Inflammatory macrophage treated with lipopolysaccharide for 1 hour (primary cell): Measurements from ENCODE around the gene PAPLN.
A peak's percentile ranks its signal among the peaks of the same experiment; 100 is the strongest.

ENCODE experiments used
- DNase-seq, 2 donors: peaks; one replicate each; pipeline ENCODE4 v3.0.0-alpha.2; 2020 to 2022

Gene PAPLN

GRCh38 chr14:73248108-73248868 lies 11.0 kb downstream of the PAPLN start:
- peak; percentile 52 to 82 for DNase-seq

GRCh38 chr14:73249108-73249507 lies 11.8 kb downstream of the PAPLN start:
- no peak for DNase-seq

GRCh38 chr14:73249564-73250316 lies 12.4 kb downstream of the PAPLN start:
- DNase-seq, result no peak

DNA sequence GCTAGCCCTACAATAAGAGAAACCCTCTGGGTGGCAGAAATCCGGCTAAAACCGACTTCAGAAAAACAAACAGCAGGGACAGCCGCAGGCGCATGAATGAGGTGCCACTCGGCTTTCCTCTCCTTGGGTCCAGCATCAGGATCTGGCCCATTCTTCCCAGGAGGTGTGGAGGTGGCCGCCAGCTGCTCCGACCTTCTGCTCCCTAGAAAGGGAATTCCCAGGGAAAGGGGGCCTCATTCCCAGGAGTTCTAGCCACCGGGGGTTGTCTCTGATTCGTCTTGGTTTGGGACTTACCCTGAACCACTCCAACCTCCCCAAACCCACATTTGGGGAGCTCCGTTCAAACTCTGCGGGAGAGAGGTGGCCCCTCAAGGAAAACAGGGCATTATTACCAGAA lies 13.0 kb downstream of the PAPLN start:
- DNase-seq, result no peak

- no peak for DNase-seq
These were observed 13.6 kb downstream of the PAPLN start for GRCh38 chr14:73250781-73251500.

- DNase-seq, result no peak
These were observed 14.4 kb downstream of the PAPLN start for GRCh38 chr14:73251516-73252215.

- DNase-seq, result no peak
These were observed 15.4 kb downstream of the PAPLN start for GRCh38 chr14:73252491-73253322.

- DNase-seq, result no peak
These were observed 16.0 kb downstream of the PAPLN start for GRCh38 chr14:73253323-73253610.

DNA sequence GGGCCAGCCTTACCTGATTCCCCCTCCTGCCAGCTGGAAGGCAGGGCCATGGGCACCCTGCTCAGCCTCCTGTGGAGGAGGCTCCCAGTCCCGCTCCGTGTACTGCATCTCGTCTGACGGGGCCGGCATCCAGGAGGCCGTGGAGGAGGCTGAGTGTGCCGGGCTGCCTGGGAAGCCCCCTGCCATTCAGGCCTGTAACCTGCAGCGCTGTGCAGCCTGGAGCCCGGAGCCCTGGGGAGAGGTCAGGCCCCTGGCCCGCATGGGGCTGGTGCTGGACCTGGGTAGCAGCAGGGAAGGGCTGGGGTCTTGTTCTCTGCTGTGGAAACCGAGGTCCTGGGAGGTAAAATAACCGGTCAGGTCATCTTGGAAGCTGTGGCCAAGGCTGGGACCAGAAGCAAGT lies 16.4 kb downstream of the PAPLN start:
- DNase-seq, result no peak

GRCh38 chr14:73254247-73255004 lies 17.1 kb downstream of the PAPLN start:
- no peak for DNase-seq

DNA sequence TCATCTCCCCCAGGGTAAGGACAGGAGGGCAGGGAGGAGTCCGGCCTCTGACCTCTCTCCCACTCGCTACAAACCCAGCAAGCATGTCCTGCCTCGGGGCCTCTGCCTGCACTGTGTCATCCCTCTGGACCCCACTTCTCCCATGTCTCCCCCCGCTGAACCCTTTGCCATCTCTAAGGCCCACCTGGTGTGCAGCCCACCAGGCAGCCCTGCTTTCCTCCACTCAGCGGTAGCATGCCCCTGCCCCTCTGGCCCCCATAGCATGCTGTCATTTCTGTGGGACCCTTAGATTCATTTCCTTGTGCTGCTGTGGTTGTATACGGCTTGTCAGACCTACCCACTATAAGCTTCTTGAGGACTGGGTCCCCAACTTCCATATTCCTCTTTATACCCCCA lies 17.7 kb downstream of the PAPLN start:
- no peak for DNase-seq

DNA sequence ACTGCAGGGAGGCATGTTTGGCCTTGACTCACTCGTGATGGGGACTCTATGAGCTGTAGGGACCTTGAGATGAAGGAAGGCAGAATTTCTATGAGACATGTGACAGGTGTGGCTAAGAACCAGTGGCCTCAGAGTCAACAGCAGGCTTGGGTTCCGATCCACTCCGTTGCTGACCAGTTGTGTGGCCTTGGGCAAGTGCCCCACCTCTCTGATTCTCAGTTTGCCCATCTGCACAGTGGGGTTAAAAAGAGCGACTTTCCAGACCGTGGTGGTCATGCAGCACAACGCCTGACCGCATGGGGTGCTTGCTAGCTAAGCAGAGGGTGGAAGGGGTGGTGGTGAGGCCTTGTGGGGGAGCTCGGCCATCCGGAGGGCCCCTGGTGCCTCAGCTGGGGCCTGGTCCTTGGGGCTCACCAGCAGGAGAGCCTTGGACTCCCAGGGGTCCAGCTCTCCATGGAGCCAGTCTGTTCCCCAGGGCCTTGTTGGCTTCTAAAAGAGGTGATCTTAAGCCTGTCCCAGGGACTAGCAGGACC lies 18.5 kb downstream of the PAPLN start:
- DNase-seq, result no peak

GRCh38 chr14:73258076-73258475 lies 20.8 kb downstream of the PAPLN start:
- no peak for DNase-seq

- no peak for DNase-seq
These were observed 21.7 kb downstream of the PAPLN start for GRCh38 chr14:73258845-73259611.

DNA sequence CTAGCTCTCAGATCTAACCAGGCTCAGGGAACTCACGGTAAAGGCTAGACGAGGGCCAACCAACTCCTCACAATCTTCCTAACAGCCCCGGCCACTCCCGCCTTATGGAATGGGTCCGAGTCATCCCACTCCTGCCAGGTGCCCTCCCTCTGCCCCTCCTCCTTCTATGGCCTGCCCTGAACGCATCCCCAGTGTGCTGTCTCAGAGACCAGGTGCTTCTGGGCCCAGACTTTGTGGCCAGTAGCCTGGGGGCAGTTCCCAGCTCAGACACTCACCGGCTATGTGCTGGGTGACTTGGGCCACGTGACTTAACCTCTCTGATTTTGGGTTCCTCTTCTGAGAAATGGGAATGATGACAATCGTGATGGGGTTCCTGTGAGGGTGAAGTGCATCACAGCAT lies 22.5 kb downstream of the PAPLN start:
- no peak for DNase-seq

GRCh38 chr14:73260574-73260973 lies 23.3 kb downstream of the PAPLN start:
- no peak for DNase-seq

DNA sequence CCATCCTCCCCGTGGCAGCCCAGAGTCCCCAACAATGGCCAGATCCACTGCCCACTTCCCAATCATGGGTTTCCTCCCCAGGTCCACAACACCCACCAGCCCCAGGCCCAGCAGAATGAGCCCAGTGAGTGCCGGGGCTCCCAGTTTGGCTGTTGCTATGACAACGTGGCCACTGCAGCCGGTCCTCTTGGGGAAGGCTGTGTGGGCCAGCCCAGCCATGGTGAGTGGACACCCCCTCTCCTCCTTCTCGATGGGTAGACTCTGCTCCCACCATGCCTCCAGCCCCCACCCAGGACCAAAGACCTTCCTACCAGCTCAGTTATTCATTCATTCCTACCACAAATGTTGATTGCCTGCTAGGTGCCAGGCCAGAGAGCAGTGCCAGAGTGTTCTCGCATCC lies 23.8 kb downstream of the PAPLN start:
- DNase-seq, result no peak

DNA sequence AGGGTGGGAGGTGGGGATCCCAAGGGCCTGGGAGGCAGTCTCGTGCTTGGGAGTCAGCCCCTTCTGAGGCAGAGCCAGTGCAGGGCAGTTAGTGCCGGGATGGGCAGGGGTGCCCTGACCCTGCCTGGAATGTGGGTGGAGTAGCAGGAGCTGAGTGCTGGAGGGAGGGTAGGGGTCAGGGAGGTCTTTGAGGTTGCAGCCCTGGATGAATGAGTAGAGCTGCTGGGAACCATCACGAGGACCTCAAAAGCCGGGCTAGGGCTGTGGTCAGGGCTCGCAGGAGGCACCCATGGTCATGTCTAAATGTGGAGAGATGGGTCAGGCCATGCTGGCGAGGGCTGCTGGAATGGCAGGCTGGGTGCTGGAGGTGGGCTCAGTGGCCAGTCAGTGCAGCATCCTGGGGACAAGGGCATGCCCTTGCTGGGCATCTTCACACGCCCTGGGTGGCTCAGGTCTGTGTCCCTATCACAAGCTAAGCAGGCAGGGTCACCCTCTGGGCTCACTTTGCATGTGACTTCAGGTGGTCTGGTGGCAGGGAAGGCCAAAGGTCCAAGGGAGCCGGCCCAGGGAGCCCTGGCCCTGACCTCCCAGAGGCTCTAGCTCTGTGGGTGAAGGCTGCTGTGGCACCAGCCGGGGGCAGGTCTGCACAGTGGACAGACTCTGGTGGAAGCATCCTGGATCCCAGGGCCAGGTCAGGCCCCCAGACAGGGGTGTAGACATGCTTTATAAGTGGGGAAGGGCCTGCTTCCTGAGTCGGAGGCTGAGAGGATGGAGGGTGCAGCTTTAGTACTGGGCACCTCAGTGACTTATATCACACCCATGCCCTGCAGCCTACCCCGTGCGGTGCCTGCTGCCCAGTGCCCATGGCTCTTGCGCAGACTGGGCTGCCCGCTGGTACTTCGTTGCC lies 24.5 kb downstream of the PAPLN start:
- no peak for DNase-seq

DNA sequence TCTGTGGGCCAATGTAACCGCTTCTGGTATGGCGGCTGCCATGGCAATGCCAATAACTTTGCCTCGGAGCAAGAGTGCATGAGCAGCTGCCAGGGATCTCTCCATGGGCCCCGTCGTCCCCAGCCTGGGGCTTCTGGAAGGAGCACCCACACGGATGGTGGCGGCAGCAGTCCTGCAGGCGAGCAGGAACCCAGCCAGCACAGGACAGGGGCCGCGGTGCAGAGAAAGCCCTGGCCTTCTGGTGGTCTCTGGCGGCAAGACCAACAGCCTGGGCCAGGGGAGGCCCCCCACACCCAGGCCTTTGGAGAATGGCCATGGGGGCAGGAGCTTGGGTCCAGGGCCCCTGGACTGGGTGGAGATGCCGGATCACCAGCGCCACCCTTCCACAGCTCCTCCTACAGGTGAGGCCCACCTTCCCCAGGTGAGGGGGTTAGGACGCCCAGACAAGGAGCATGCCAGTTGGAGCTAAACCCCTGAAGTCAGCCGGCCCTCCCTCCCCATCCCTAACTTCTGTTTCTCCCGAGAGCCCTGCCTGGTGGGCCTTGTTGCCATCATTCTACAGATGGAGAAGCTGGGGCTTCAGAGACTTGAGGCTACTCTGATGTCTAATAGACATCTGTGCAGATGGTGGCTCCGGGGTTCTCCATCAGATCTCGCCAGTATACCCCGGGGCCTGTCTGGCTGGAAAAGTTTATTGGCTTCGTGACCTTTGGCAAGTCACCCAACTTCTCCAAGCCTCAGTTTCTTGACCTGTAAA lies 25.3 kb downstream of the PAPLN start:
- DNase-seq, result no peak
